Upper lobe of left lung (tissue), 6 donors: ENCODE results near the gene GVQW3. TPM values are rescaled to one million over a fixed set of nuclear protein-coding genes. Genes with fewer than 3 reads are reported as not detected.

Source experiments
- ATAC-seq, 2 donors: fragments of 200-7000 bp; cut with Tn5 transposase; one replicate each; pipeline ENCODE4 v1.9.1; 2022; ENCODE audit warnings: mild to moderate bottlenecking in 2 of 2, moderate library complexity in 2 of 2; ENCODE audit not compliant: low FRiP score in 2 of 2
- DNase-seq, 2 donors: peaks; one replicate each; pipeline ENCODE4 v3.0.0-alpha.2; 2019 to 2020
- H3K27ac ChIP-seq, 4 donors: fragments of 200-600 bp; sonication (generic); one replicate each; pipeline ENCODE4 v1.5.1; 2016 to 2019
- H3K27me3 ChIP-seq, 4 donors: fragments of 200-600 bp; sonication (generic); one replicate each; pipeline ENCODE4 v1.5.1; 2017 to 2019
- H3K36me3 ChIP-seq, 4 donors: fragments of 200-600 bp; sonication (generic); one replicate each; pipeline ENCODE4 v1.5.1; 2016 to 2019
- H3K4me1 ChIP-seq, 4 donors: fragments of 200-600 bp; sonication (generic); one replicate each; pipeline ENCODE4 v1.5.1; 2018 to 2019
- H3K4me3 ChIP-seq, 4 donors: fragments of 200-600 bp; sonication (generic); one replicate each; pipeline ENCODE4 v1.5.1; 2017 to 2019; ENCODE audit warnings: mild to moderate bottlenecking in 2 of 4, moderate library complexity in 1 of 4
- H3K9me3 ChIP-seq, 4 donors: fragments of 200-600 bp; sonication (generic); one replicate each; pipeline ENCODE4 v1.5.1; 2018 to 2019
- CTCF ChIP-seq, 6 experiments: fragments of 450-650 bp in 4 of 6; fragments of 200-600 bp in 2 of 6; sonication (generic) in 2 of 6; IDR thresholded peaks; one replicate each; pipeline ENCODE4 v1.5.1; 2016 to 2019; ENCODE audit warnings: antibody characterized with exemption in 6 of 6
- EP300 ChIP-seq, 4 donors: sonication (generic); formaldehyde crosslinking; IDR thresholded peaks; one replicate each; pipeline ENCODE4 v1.5.1; 2017; ENCODE audit warnings: antibody characterized with exemption in 4 of 4, control low read depth in 2 of 4
- POLR2A ChIP-seq, 4 donors: fragments of 450-650 bp; IDR thresholded peaks; one replicate each; pipeline ENCODE4 v1.5.1; 2016 to 2017; ENCODE audit warnings: antibody characterized with exemption in 4 of 4, mild to moderate bottlenecking in 2 of 4
- POLR2AphosphoS5 ChIP-seq, 2 donors: sonication (generic); formaldehyde crosslinking; IDR thresholded peaks; one replicate each; pipeline ENCODE4 v1.5.1; 2017; ENCODE audit warnings: antibody characterized with exemption in 2 of 2
- WGBS, 2 donors: methylation state at CpG; one replicate each; pipeline ENCODE4 v1.1.5; 2017 to 2018; 5-methylcytosine and 5-hydroxymethylcytosine counted together
- total RNA-seq, 6 donors: library from RNA; depleted of rRNA in 4 of 6; stranded (reverse); fragments of >200 nt in 4 of 6; gene quantifications; one replicate each; pipeline versions ENCODE4 v1.1.0 to v1.2.1, GENCODE V29; 2016 to 2021
- donor health status: DM: no; HTN: no; CAD: no; lungs with moderate emphysema.
- donor health status: DM: no; HTN: yes; CAD: no; lungs with severe emphysema.

GVQW3 gene
- total RNA-seq, 6 donors from 2014 or later: 1.2 to 4.8 (median 2.0) TPM

- Histone ChIP-seq H3K27ac (no peak overlapping the region), H3K4me3 (no peak overlapping the region), H3K4me1 (no peaks in the 10 kb centered on the region), H3K36me3 (peaks cover 0 to 67% (median 20%) of the 10 kb centered on the region in 4 donors), H3K9me3 (peaks cover 0 to 8% (median 0%) of the 10 kb centered on the region in 4 donors), H3K27me3 (no peaks in the 10 kb centered on the region)
- TF ChIP-seq POLR2A (IDR thresholded peaks at IDR 0.05): no peak
- TF ChIP-seq CTCF (IDR thresholded peaks at IDR 0.05): no peak
- no peak for TF ChIP-seq POLR2AphosphoS5 (IDR thresholded peaks at IDR 0.05)
- TF ChIP-seq EP300 (IDR thresholded peaks at IDR 0.05): no peak
- DNase-seq: no peak
- 91 to 100% methylated on average over 1 of the region's 1 CpG for WGBS, 2 donors
- no peak for ATAC-seq
Observed at GRCh38 chr11:76355172-76355571, 26.0 kb upstream of the GVQW3 start.

GRCh38 chr11:76361374-76361773 lies 19.7 kb upstream of the GVQW3 start:
- TF ChIP-seq POLR2AphosphoS5 (IDR thresholded peaks at IDR 0.05) (no peak), POLR2A (IDR thresholded peaks at IDR 0.05) (no peak), EP300 (IDR thresholded peaks at IDR 0.05) (no peak), CTCF (IDR thresholded peaks at IDR 0.05) (no peak)
- no peak for DNase-seq
- peaks cover 0 to 28% (median under 1%) of the 10 kb centered on the region in 4 donors for H3K36me3 ChIP-seq
- H3K4me1 ChIP-seq: peaks cover 0 to 5% (median 0%) of the 10 kb centered on the region in 4 donors
- H3K27ac ChIP-seq: no peak overlapping the region
- no peak overlapping the region for H3K4me3 ChIP-seq
- H3K27me3 ChIP-seq: no peaks in the 10 kb centered on the region
- ATAC-seq: no peak
- H3K9me3 ChIP-seq: no peaks in the 10 kb centered on the region

- Histone ChIP-seq H3K27me3 (no peaks in the 10 kb centered on the region), H3K27ac (no peak overlapping the region), H3K9me3 (no peaks in the 10 kb centered on the region), H3K4me1 (peaks cover 0 to 6% (median 0%) of the 10 kb centered on the region in 4 donors), H3K36me3 (peaks cover 0 to 26% (median 0%) of the 10 kb centered on the region in 4 donors), H3K4me3 (no peak overlapping the region)
- TF ChIP-seq CTCF (IDR thresholded peaks at IDR 0.05) (no peak), POLR2AphosphoS5 (IDR thresholded peaks at IDR 0.05) (no peak), POLR2A (IDR thresholded peaks at IDR 0.05) (no peak), EP300 (IDR thresholded peaks at IDR 0.05) (no peak)
- DNase-seq (no peak), ATAC-seq (no peak)
- WGBS, 2 donors: 76 to 86% methylated on average over 2 of the region's 2 CpGs
Observed at GRCh38 chr11:76361776-76362175, 19.3 kb upstream of the GVQW3 start.

GRCh38 chr11:76362716-76363115 lies 18.4 kb upstream of the GVQW3 start:
- Histone ChIP-seq H3K4me3 (no peak overlapping the region), H3K27me3 (no peaks in the 10 kb centered on the region), H3K36me3 (peaks cover 0 to 26% (median 0%) of the 10 kb centered on the region in 4 donors), H3K4me1 (peaks cover 0 to 6% (median 0%) of the 10 kb centered on the region in 4 donors), H3K9me3 (no peaks in the 10 kb centered on the region), H3K27ac (no peak overlapping the region)
- DNase-seq: no peak
- 84 to 87% methylated on average over 7 of the region's 7 CpGs for WGBS, 2 donors
- TF ChIP-seq EP300 (IDR thresholded peaks at IDR 0.05) (no peak), POLR2AphosphoS5 (IDR thresholded peaks at IDR 0.05) (no peak), CTCF (IDR thresholded peaks at IDR 0.05) (no peak)
- ATAC-seq: no peak

GRCh38 chr11:76365038-76365679 lies 16.0 kb upstream of the GVQW3 start:
- no peak for ATAC-seq
- H3K4me1 ChIP-seq: peaks cover 0 to 15% (median 5%) of the 10 kb centered on the region in 4 donors
- peaks cover 0 to 16% (median 0%) of the 10 kb centered on the region in 4 donors for H3K36me3 ChIP-seq
- no peaks in the 10 kb centered on the region for H3K9me3 ChIP-seq
- DNase-seq: no peak
- no peaks in the 10 kb centered on the region for H3K27me3 ChIP-seq
- H3K27ac ChIP-seq: no peak overlapping the region
- TF ChIP-seq EP300 (IDR thresholded peaks at IDR 0.05) (no peak), CTCF (IDR thresholded peaks at IDR 0.05) (no peak), POLR2AphosphoS5 (IDR thresholded peaks at IDR 0.05) (no peak), POLR2A (IDR thresholded peaks at IDR 0.05) (no peak)
- WGBS, 2 donors: 91 to 94% methylated on average over 16 of the region's 16 CpGs
- no peak overlapping the region for H3K4me3 ChIP-seq
